IPS-20b (cell line): ENCODE results near the gene JMJD6.
"Not testable (repeated sequence)": the region's sequence is repeated elsewhere in the genome, so short reads cannot be mapped to it uniquely, and the experiment has no call there.

Experiments
- H3K27ac ChIP-seq: one replicate; pipeline ENCODE4 v1.5.1; 2013; ENCODE audit warnings: low read length
- H3K27me3 ChIP-seq: 2 replicates; pipeline ENCODE4 v1.6.1; 2013; ENCODE audit warnings: mild to moderate bottlenecking, low read length, inconsistent platforms; ENCODE audit not compliant: insufficient read depth
- H3K36me3 ChIP-seq: 2 replicates; pipeline ENCODE4 v1.6.1; 2013; ENCODE audit warnings: low read depth, mild to moderate bottlenecking, inconsistent platforms, low read length, moderate library complexity; ENCODE audit not compliant: insufficient read depth
- H3K4me1 ChIP-seq: 2 replicates; pipeline ENCODE4 v1.6.1; 2013; ENCODE audit warnings: mild to moderate bottlenecking, control low read depth, inconsistent platforms, low read length, moderate library complexity; ENCODE audit not compliant: insufficient read depth
- H3K4me3 ChIP-seq: 2 replicates; pipeline ENCODE4 v1.5.1; 2013; ENCODE audit warnings: mild to moderate bottlenecking, low read length, inconsistent platforms
- H3K9ac ChIP-seq: 2 replicates; pipeline ENCODE4 v1.6.1; 2013; ENCODE audit warnings: low read depth, mild to moderate bottlenecking, inconsistent platforms, low read length, moderate library complexity
- H3K9me3 ChIP-seq: 2 replicates; pipeline ENCODE4 v1.6.1; 2013; ENCODE audit warnings: mild to moderate bottlenecking, low read depth, low read length, inconsistent platforms; ENCODE audit not compliant: insufficient read depth

Gene JMJD6

GRCh38 chr17:76735006-76735405, 8.6 kb upstream of the JMJD6 start:
- Histone ChIP-seq H3K4me3 (peak overlapping the region; percentile 92), H3K27me3 (no peaks in the 10 kb centered on the region), H3K4me1 (peaks cover 14% of the 10 kb centered on the region), H3K9ac (peak overlapping the region; percentile 99; the same call in 1 of the 2 replicates), H3K36me3 (peaks cover 57% of the 10 kb centered on the region), H3K27ac (no peak overlapping the region), H3K9me3 (no peaks in the 10 kb centered on the region)

- H3K27me3 ChIP-seq: no peaks in the 10 kb centered on the region
- peak overlapping the region; percentile 92 for H3K4me3 ChIP-seq
- no peaks in the 10 kb centered on the region for H3K9me3 ChIP-seq
- peak overlapping the region; percentile 99; the same call in 1 of the 2 replicates for H3K9ac ChIP-seq
- peaks cover 61% of the 10 kb centered on the region for H3K36me3 ChIP-seq
- H3K4me1 ChIP-seq: peaks cover 14% of the 10 kb centered on the region
- H3K27ac ChIP-seq: no peak overlapping the region
Observed at GRCh38 chr17:76734080-76734840, 7.9 kb upstream of the JMJD6 start.

DNA sequence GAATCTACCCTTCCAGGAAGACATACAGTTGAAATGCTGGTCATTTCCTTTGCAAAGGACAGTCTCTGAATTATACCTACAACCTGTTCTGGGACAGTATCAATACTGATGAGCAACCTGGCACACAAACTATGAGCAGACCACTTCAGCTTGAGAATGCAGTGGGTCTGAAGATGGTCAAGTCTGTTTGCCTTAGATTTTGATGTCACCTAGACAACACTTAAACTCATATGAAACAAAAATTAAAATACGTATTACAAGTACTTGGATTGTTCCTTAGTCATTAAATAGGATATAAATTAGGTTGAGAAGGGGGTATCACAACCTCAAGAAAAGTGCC, 7.2 kb upstream of the JMJD6 start:
- H3K4me1 ChIP-seq: peaks cover 8% of the 10 kb centered on the region; the same call in 1 of the 2 replicates
- peaks cover 63% of the 10 kb centered on the region for H3K36me3 ChIP-seq
- peak overlapping the region; percentile 92 for H3K4me3 ChIP-seq
- no peak overlapping the region; the same call in 1 of the 2 replicates for H3K9ac ChIP-seq
- H3K27ac ChIP-seq: no peak overlapping the region
- no peaks in the 10 kb centered on the region for H3K9me3 ChIP-seq
- no peaks in the 10 kb centered on the region for H3K27me3 ChIP-seq

- Histone ChIP-seq H3K27ac (no peak overlapping the region), H3K9ac (no peak overlapping the region)
Observed at GRCh38 chr17:76732734-76733617, 6.6 kb upstream of the JMJD6 start.

DNA sequence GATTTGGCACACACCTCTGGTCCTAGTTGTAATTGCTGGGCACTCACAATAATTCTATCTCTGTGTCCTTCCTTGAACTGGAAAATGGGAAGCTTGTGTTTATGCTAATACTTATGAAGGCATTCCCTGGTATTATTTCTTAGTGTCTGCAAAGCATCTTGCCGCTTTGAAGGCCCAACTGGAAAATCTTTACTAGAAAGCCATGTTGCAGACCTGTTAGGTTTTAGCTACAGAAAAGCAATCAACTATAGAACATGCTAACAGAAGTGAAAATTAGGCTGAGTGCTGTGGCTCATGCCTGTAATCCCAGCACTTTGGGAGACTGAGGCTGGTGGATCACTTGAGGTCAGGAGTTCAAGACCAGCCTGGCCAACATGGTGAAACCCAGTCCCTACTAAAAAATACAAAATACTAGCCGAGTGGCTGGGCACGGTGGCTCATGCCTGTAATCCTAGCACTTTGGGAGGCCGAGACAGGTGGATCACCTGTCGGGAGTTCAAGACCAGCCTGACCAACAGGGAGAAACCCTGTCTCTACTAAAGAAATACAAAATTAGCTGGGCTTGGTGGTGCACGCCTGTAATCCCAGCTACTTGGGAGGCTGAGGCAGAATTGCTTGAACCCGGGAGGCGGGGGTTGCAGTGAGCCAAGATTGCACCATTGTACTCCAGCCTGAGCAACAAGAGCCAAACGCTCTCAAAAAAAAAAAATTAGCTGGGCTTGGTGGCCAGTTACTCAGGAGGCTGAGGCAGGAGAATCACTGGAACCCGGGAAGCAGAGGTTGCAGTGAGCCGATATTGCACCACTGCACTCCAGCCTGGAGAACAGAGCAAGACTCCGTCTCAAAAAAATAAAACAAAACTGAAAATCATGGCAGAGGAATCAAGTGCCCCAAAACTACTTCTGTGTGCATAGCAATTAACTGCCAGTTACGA, 5.7 kb upstream of the JMJD6 start:
- H3K27ac ChIP-seq, H3K9ac ChIP-seq, H3K4me3 ChIP-seq, H3K27me3 ChIP-seq, H3K9me3 ChIP-seq, H3K4me1 ChIP-seq: not testable (repeated sequence)
- peaks cover 63% of the 10 kb centered on the region for H3K36me3 ChIP-seq

More at GRCh38 chr17:76732734-76733617, 6.6 kb upstream of the JMJD6 start:
- H3K27me3 ChIP-seq: no peaks in the 10 kb centered on the region
- H3K9me3 ChIP-seq: no peaks in the 10 kb centered on the region
- H3K4me3 ChIP-seq: peak overlapping the region; percentile 92
- peaks cover 6% of the 10 kb centered on the region; the same call in 1 of the 2 replicates for H3K4me1 ChIP-seq
- H3K36me3 ChIP-seq: peaks cover 63% of the 10 kb centered on the region

GRCh38 chr17:76727745-76728456, 1.5 kb upstream of the JMJD6 start:
- Histone ChIP-seq H3K27me3 (no peaks in the 10 kb centered on the region), H3K9ac (peak overlapping the region; percentile 95; the same call in 1 of the 2 replicates), H3K4me1 (no peaks in the 10 kb centered on the region; the same call in 1 of the 2 replicates), H3K4me3 (peak overlapping the region; percentile 85), H3K36me3 (peaks cover 49% of the 10 kb centered on the region), H3K27ac (no peak overlapping the region), H3K9me3 (no peaks in the 10 kb centered on the region)

DNA sequence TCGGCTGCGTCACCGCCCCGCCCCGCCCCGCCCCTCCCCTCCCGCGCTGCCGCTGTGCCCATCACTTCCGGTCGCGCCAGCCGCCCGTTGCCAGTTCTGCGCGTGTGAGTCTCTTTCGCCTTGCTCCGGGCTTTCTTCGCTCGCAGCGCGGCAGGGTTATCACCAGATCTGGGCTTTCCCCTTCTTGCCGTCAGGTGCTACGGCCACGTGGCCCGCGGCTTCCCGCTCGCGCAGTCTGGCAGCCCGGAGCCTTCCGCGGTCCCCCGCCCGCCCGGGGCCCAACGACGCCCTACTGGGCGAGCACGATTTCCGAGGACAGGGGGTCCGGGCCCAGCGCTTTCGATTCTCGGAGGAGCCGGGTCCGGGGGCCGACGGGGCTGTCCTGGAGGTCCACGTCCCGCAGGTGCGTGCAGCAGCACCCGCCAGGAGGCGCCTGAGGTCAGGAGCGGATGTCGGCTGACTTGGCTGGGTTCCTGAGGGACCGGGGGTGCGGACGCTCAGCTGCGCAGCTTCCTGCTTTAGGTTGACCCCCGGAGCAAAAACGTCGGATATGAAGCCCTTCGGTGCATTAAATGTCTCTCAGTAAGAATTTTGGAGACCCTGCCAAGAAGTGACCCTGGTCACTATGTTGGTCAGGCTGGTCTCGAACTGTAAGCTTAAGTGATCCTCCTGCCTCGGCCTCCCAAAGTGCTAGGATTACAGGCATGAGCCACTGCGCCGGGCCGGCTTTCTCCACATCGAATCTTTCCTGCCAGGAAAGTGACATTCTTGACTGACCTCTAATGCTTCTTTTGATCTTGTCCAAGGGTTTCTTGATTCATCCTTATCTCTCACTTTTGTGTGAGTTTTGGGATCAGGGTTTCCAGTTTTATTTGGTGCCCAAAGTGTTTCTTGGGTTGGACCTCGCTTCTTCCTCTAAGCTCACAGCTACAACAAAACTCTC, 641 bp upstream of the JMJD6 start, which contains the start of gene METTL23:
METTL23 (plus strand) TSS at position 64 of the 943 bp plus-strand sequence. CDS start 2,872 bp downstream, outside the sequence.
- Histone ChIP-seq H3K27ac (peak within 1 kb of the TSS; percentile 89), H3K4me1 (no peaks in the 10 kb centered on the region; the same call in 1 of the 2 replicates), H3K4me3 (peak within 1 kb of the TSS; percentile 85), H3K9ac (peak within 1 kb of the TSS; percentile 95), H3K36me3 (peaks cover 46% of the 10 kb centered on the region), H3K27me3 (no peaks in the 10 kb centered on the region), H3K9me3 (no peaks in the 10 kb centered on the region)

DNA sequence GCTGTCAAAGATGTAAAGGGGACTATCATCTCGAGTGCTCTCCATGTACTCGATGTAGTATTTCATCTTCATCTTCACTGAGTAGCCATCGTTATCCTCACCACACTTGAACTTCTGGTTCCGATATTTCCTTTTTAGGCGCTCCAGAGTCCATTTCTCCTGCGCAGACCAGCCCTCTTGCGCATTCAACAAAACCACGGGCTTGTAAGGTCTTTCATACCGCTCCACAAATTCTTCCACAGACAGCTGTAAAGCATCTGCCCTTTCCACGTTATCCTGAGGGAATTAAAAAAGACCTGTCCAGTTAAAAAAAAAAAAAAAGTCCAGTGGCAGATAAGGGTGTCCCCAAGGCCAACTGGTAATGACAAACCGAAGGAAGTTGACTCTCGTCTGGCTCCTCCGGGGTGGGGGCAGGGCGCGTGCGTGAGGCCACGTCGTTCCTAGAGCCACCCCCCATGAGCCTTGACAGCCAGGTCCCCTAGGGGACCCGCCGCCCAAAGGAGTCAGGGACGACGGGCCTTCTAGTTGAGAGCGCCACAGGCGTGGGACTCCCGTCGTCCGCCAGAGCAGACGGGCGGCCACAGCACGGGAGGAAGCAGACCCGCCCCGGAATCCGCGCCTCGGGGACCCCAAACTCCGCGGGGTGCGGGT, 701 bp downstream of the JMJD6 start:
- Histone ChIP-seq H3K27ac (no peak overlapping the region), H3K4me1 (no peaks in the 10 kb centered on the region; the same call in 1 of the 2 replicates), H3K9me3 (no peaks in the 10 kb centered on the region), H3K36me3 (peaks cover 49% of the 10 kb centered on the region), H3K27me3 (no peaks in the 10 kb centered on the region), H3K4me3 (peak overlapping the region; percentile 63), H3K9ac (peak overlapping the region; percentile 70; the same call in 1 of the 2 replicates)

DNA sequence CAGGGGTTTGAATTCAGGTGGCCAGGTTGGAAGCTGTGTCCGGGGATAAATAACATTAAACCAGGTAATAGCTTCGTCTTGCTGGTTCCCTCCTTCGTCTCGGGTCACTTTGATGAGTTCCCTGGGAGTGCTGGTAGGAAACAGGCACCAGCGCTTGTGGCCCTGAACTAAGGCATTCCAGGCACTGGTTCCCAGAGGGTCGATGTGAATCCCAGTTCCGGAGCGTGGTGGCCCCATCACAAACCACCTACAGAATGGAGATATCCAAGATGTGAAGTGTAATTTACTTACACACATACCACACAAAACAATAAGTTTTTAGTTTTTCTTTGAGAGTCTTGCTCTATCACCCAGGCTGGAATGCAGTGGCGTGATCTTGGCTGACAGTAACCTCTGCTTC, 2.6 kb downstream of the JMJD6 start:
- Histone ChIP-seq H3K27ac (no peak overlapping the region), H3K36me3 (peaks cover 57% of the 10 kb centered on the region), H3K9ac (no peak overlapping the region), H3K4me3 (no peak overlapping the region), H3K4me1 (no peaks in the 10 kb centered on the region; the same call in 1 of the 2 replicates), H3K9me3 (no peaks in the 10 kb centered on the region), H3K27me3 (no peaks in the 10 kb centered on the region)
